SKM-1 (cell line): ENCODE data around the gene DCBLD2.
A peak's percentile ranks its signal among the peaks of the same experiment; 100 is the strongest.

ENCODE experiments used
- DNase-seq: peaks from one replicate; lab custom pipeline; 2025; ENCODE audit not compliant: unreplicated experiment; lab: John Stamatoyannopoulos, UW

Gene DCBLD2

GRCh38 chr3:98770261-98771039 is 131.0 kb downstream of the DCBLD2 start:
- no peak for DNase-seq

- DNase-seq, result no peak
These were observed 132.0 kb downstream of the DCBLD2 start for GRCh38 chr3:98769448-98769847.

GRCh38 chr3:98768961-98769360 is 132.5 kb downstream of the DCBLD2 start:
- DNase-seq, result no peak

- DNase-seq, result no peak
These were observed 134.6 kb downstream of the DCBLD2 start for GRCh38 chr3:98766924-98767323.

GRCh38 chr3:98765721-98766120 is 135.8 kb downstream of the DCBLD2 start:
- no peak for DNase-seq

GRCh38 chr3:98764472-98764884 is 137.0 kb downstream of the DCBLD2 start:
- DNase-seq, result peak; percentile 48

- no peak for DNase-seq
These were observed 137.6 kb downstream of the DCBLD2 start for GRCh38 chr3:98763819-98764418.

- DNase-seq, result peak; percentile 76
These were observed 138.4 kb downstream of the DCBLD2 start, which contains the start of gene ST3GAL6 for GRCh38 chr3:98763076-98763475. TSS of gene ST3GAL6 (plus strand) at chr3:98763340. CDS start at chr3:98768441, 5,101 bp downstream.

- DNase-seq, result peak; percentile 80
These were observed 139.8 kb downstream of the DCBLD2 start for GRCh38 chr3:98761643-98762229.

- no peak for DNase-seq
These were observed 141.9 kb downstream of the DCBLD2 start for GRCh38 chr3:98759629-98760028.

- DNase-seq, result no peak
These were observed 145.9 kb downstream of the DCBLD2 start for GRCh38 chr3:98755601-98756000.

- DNase-seq, result no peak
These were observed 147.0 kb downstream of the DCBLD2 start for GRCh38 chr3:98754483-98754882.

- no peak for DNase-seq
These were observed 151.1 kb downstream of the DCBLD2 start for GRCh38 chr3:98750276-98750919.

GRCh38 chr3:98746882-98747281 is 154.6 kb downstream of the DCBLD2 start:
- DNase-seq, result no peak

GRCh38 chr3:98746122-98746521 is 155.4 kb downstream of the DCBLD2 start:
- DNase-seq, result no peak
